MM.1S (cell line): ENCODE measurements around the gene HEPN1.

ENCODE experiments used
- DNase-seq: peaks from one replicate; pipeline ENCODE4 v3.0.0-alpha.2; 2015
- H2AFZ ChIP-seq: fragments of 300-600 bp; sonication (generic); 2 replicates; pipeline ENCODE4 v1.6.0; 2016; ENCODE audit warnings: antibody characterized with exemption, low read length
- H3F3A ChIP-seq: fragments of 300-600 bp; sonication (generic); 2 replicates; pipeline ENCODE4 v1.6.1; 2016; ENCODE audit warnings: mild to moderate bottlenecking, antibody characterized with exemption, low read length, moderate library complexity, mixed read lengths; ENCODE audit not compliant: insufficient read depth
- H3K27ac ChIP-seq: fragments of 300-600 bp; sonication (generic); 2 replicates; pipeline ENCODE4 v1.5.1; 2016; ENCODE audit warnings: mild to moderate bottlenecking, low read length
- H3K27me3 ChIP-seq: fragments of 300-600 bp; sonication (generic); replicated peaks from 2 replicates; pipeline ENCODE4 v1.6.0; 2016; ENCODE audit warnings: low read length; ENCODE audit not compliant: insufficient read depth
- H3K36me3 ChIP-seq: fragments of 300-600 bp; sonication (generic); replicated peaks from 2 replicates; pipeline ENCODE4 v1.6.1; 2016; ENCODE audit warnings: mild to moderate bottlenecking, low read length, mixed read lengths; ENCODE audit not compliant: insufficient read depth
- H3K4me1 ChIP-seq: fragments of 300-600 bp; sonication (generic); 2 replicates; pipeline ENCODE4 v1.6.1; 2016; ENCODE audit warnings: low read length, mixed read lengths
- H3K4me2 ChIP-seq: fragments of 300-600 bp; sonication (generic); 2 replicates; pipeline ENCODE4 v1.6.0; 2016; ENCODE audit warnings: low read depth, low read length
- H3K4me3 ChIP-seq: fragments of 300-600 bp; sonication (generic); 2 replicates; pipeline ENCODE4 v1.5.1; 2016; ENCODE audit warnings: low read length, mixed read lengths
- H3K79me2 ChIP-seq: fragments of 300-600 bp; sonication (generic); 2 replicates; pipeline ENCODE4 v1.6.1; 2016; ENCODE audit warnings: mixed run types, low read length, mixed read lengths
- H3K9ac ChIP-seq: fragments of 300-600 bp; sonication (generic); 2 replicates; pipeline ENCODE4 v1.6.1; 2016; ENCODE audit warnings: low read length, mixed read lengths
- H3K9me2 ChIP-seq: fragments of 300-600 bp; sonication (generic); replicated peaks from 2 replicates; pipeline ENCODE4 v1.6.1; 2016; ENCODE audit warnings: mild to moderate bottlenecking, low read length, mixed read lengths; ENCODE audit not compliant: insufficient read depth
- H3K9me3 ChIP-seq: fragments of 300-600 bp; sonication (generic); replicated peaks from 2 replicates; pipeline ENCODE4 v1.6.1; 2016; ENCODE audit warnings: mild to moderate bottlenecking, low read length, mixed read lengths; ENCODE audit not compliant: insufficient read depth
- H4K20me1 ChIP-seq: fragments of 300-600 bp; sonication (generic); 2 replicates; pipeline ENCODE4 v1.6.1; 2016; ENCODE audit warnings: mild to moderate bottlenecking, low read length, moderate library complexity, mixed read lengths; ENCODE audit not compliant: insufficient read depth
- CTCF ChIP-seq: fragments of 300-600 bp; sonication (generic); IDR thresholded peaks from 2 replicates; pipeline ENCODE4 v1.5.1; 2016; ENCODE audit warnings: antibody characterized with exemption, low read length, mixed read lengths
- EZH2 ChIP-seq: fragments of 300-600 bp; sonication (generic); optimal IDR thresholded peaks from 2 replicates; pipeline ENCODE3; 2017; ENCODE audit warnings: low read depth, mild to moderate bottlenecking, antibody characterized with exemption, low read length, mixed read lengths
- EZH2phosphoT487 ChIP-seq: fragments of 300-600 bp; sonication (generic); IDR thresholded peaks from 2 replicates; pipeline ENCODE4 v1.6.1; 2018; ENCODE audit warnings: antibody characterized with exemption, low read length

Gene HEPN1

GRCh38 chr11:124890151-124890550 is 28.9 kb upstream of the HEPN1 start:
- no peaks in the 10 kb centered on the region for H3K79me2 ChIP-seq
- H3K4me3 ChIP-seq: no peak overlapping the region
- H3F3A ChIP-seq: no peaks in the 10 kb centered on the region
- H3K27ac ChIP-seq: no peak overlapping the region
- no peaks in the 10 kb centered on the region for H3K9me2 ChIP-seq
- no peak overlapping the region for H3K4me2 ChIP-seq
- no peaks in the 10 kb centered on the region for H3K27me3 ChIP-seq
- H3K4me1 ChIP-seq: no peaks in the 10 kb centered on the region
- H3K9ac ChIP-seq: no peak overlapping the region
- H3K9me3 ChIP-seq: no peaks in the 10 kb centered on the region
- H2AFZ ChIP-seq: no peak overlapping the region
- no peak for TF ChIP-seq EZH2phosphoT487
- no peak for TF ChIP-seq EZH2
- TF ChIP-seq CTCF: no peak
- no peaks in the 10 kb centered on the region for H4K20me1 ChIP-seq
- no peak for DNase-seq
- H3K36me3 ChIP-seq: no peaks in the 10 kb centered on the region

- no peaks in the 10 kb centered on the region for H3K79me2 ChIP-seq
- no peaks in the 10 kb centered on the region for H4K20me1 ChIP-seq
- no peak overlapping the region for H2AFZ ChIP-seq
- no peak overlapping the region for H3K9ac ChIP-seq
- TF ChIP-seq CTCF (no peak), EZH2 (no peak), EZH2phosphoT487 (no peak)
- H3K4me1 ChIP-seq: no peaks in the 10 kb centered on the region
- no peaks in the 10 kb centered on the region for H3K9me3 ChIP-seq
- no peak for DNase-seq
- no peak overlapping the region for H3K27ac ChIP-seq
- no peaks in the 10 kb centered on the region for H3F3A ChIP-seq
- H3K9me2 ChIP-seq: no peaks in the 10 kb centered on the region
- no peaks in the 10 kb centered on the region for H3K36me3 ChIP-seq
- no peaks in the 10 kb centered on the region for H3K27me3 ChIP-seq
- H3K4me3 ChIP-seq: no peak overlapping the region
- H3K4me2 ChIP-seq: no peak overlapping the region
Measured at GRCh38 chr11:124890683-124891372, 28.2 kb upstream of the HEPN1 start.

- Histone ChIP-seq H3F3A (no peaks in the 10 kb centered on the region), H3K27me3 (no peaks in the 10 kb centered on the region), H3K4me2 (no peak overlapping the region), H3K9me2 (no peaks in the 10 kb centered on the region), H4K20me1 (no peaks in the 10 kb centered on the region), H3K27ac (no peak overlapping the region), H2AFZ (no peak overlapping the region), H3K4me1 (no peaks in the 10 kb centered on the region), H3K79me2 (no peaks in the 10 kb centered on the region), H3K9ac (no peak overlapping the region), H3K36me3 (no peaks in the 10 kb centered on the region), H3K9me3 (no peaks in the 10 kb centered on the region), H3K4me3 (no peak overlapping the region)
- no peak for TF ChIP-seq EZH2phosphoT487
- TF ChIP-seq CTCF: no peak
- no peak for TF ChIP-seq EZH2
- DNase-seq: no peak
Measured at GRCh38 chr11:124891373-124891861, 27.6 kb upstream of the HEPN1 start.
